22Rv1 (cell line): ENCODE results near the gene LHX3.

Experiments
- ZFX ChIP-seq: fragments of 450-650 bp; IDR thresholded peaks from 2 replicates; pipeline ENCODE4 v1.6.1; 2017; ENCODE audit warnings: antibody characterized with exemption, borderline replicate concordance
- TF ChIP-seq, protein P1 (sequence below): fragments of 450-650 bp; IDR thresholded peaks from 2 replicates; pipeline ENCODE4 v1.5.1; 2017; ENCODE audit warnings: mild to moderate bottlenecking

GRCh38 chr9:136204838-136205706, at the start of gene LHX3:
- TF ChIP-seq, protein P1, sequence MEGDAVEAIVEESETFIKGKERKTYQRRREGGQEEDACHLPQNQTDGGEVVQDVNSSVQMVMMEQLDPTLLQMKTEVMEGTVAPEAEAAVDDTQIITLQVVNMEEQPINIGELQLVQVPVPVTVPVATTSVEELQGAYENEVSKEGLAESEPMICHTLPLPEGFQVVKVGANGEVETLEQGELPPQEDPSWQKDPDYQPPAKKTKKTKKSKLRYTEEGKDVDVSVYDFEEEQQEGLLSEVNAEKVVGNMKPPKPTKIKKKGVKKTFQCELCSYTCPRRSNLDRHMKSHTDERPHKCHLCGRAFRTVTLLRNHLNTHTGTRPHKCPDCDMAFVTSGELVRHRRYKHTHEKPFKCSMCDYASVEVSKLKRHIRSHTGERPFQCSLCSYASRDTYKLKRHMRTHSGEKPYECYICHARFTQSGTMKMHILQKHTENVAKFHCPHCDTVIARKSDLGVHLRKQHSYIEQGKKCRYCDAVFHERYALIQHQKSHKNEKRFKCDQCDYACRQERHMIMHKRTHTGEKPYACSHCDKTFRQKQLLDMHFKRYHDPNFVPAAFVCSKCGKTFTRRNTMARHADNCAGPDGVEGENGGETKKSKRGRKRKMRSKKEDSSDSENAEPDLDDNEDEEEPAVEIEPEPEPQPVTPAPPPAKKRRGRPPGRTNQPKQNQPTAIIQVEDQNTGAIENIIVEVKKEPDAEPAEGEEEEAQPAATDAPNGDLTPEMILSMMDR = no peak
- TF ChIP-seq ZFX = no peak
